Measurements from ENCODE around the gene ZNF618. TPM values are rescaled to one million over a fixed set of nuclear protein-coding genes. Genes with fewer than 3 reads are reported as not detected.
A peak's percentile ranks its signal among the peaks of the same experiment; 100 is the strongest.

The ZNF618 gene
- total RNA-seq, 2 donors from 2014 or later: 0.33 to 1.4 TPM

DNA sequence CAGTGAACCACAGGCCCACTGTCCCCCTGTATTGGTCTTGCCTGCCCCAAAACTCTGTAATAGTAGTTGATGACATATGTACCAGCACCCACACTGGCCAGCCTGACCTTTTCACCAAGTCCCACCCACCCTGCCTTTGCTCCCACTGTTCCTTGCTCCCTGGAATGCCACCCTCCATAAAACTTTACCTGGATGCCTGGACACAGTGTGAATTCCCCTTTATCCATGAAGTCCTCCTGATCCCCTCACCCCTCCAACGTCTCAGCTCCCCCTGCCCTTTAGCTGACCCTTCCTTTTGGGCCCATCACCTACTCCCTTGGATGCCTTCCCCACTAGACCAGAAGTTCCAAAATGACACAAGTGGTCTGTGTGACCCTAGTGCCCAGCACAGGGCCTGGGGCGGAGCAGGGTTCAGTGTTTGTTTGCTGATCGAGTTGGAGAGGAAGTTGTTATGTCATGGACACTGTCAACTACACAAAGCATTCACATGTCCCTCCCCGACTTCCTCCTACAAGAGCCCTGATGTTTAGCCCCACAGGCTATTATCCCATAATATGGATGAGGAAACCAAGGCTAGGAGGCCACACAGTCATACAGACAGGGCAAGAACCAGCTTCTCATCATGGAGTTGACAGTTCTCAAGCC, 185.8 kb downstream of the ZNF618 start:
- H3K4me3 Mint-ChIP-seq: no peak overlapping the region
- H3K9me3 Mint-ChIP-seq: no peaks in the 10 kb centered on the region
- H3K27me3 Mint-ChIP-seq: peaks cover 24 to 25% of the 10 kb centered on the region in 2 donors
- no peak overlapping the region for H3K27ac Mint-ChIP-seq
- no peaks in the 10 kb centered on the region for H3K36me3 Mint-ChIP-seq
- peak; percentile 31 for DNase-seq (ENCODE audit: low spot score)
- no peaks in the 10 kb centered on the region for H3K4me1 Mint-ChIP-seq (ENCODE audit: low read depth in 2 of 2)
- no peak for ATAC-seq

GRCh38 chr9:114065304-114065703, 189.2 kb downstream of the ZNF618 start:
- no peak for ATAC-seq

GRCh38 chr9:114069476-114070187, 193.5 kb downstream of the ZNF618 start:
- no peaks in the 10 kb centered on the region for H3K36me3 Mint-ChIP-seq

More at GRCh38 chr9:114065304-114065703, 189.2 kb downstream of the ZNF618 start:
- no peak for DNase-seq (ENCODE audit: low spot score)
- Mint-ChIP-seq H3K9me3 (no peaks in the 10 kb centered on the region), H3K27ac (no peak overlapping the region), H3K27me3 (peaks cover 25 to 27% of the 10 kb centered on the region in 2 donors), H3K4me3 (no peak overlapping the region), H3K36me3 (no peaks in the 10 kb centered on the region), H3K4me1 (ENCODE audit: low read depth in 2 of 2) (no peaks in the 10 kb centered on the region)

GRCh38 chr9:114070188-114071103, 194.3 kb downstream of the ZNF618 start:
- Mint-ChIP-seq H3K27ac (no peak overlapping the region), H3K4me1 (ENCODE audit: low read depth in 2 of 2) (no peaks in the 10 kb centered on the region), H3K9me3 (no peaks in the 10 kb centered on the region), H3K36me3 (no peaks in the 10 kb centered on the region), H3K27me3 (peaks cover 16 to 21% of the 10 kb centered on the region in 2 donors), H3K4me3 (no peak overlapping the region)
- DNase-seq (ENCODE audit: low spot score) (no peak), ATAC-seq (peak; percentile 50 to 56)

More at GRCh38 chr9:114069476-114070187, 193.5 kb downstream of the ZNF618 start:
- no peak for ATAC-seq
- no peak for DNase-seq (ENCODE audit: low spot score)
- no peak overlapping the region for H3K27ac Mint-ChIP-seq
- H3K9me3 Mint-ChIP-seq: no peaks in the 10 kb centered on the region
- no peaks in the 10 kb centered on the region for H3K4me1 Mint-ChIP-seq (ENCODE audit: low read depth in 2 of 2)
- peaks cover 13 to 15% of the 10 kb centered on the region in 2 donors for H3K27me3 Mint-ChIP-seq
- H3K4me3 Mint-ChIP-seq: no peak overlapping the region

- no peak overlapping the region for H3K27ac Mint-ChIP-seq
- H3K9me3 Mint-ChIP-seq: no peaks in the 10 kb centered on the region
- ATAC-seq (peak in 1 of 2 donors; percentile 18), DNase-seq (ENCODE audit: low spot score) (no peak)
- no peaks in the 10 kb centered on the region for H3K4me1 Mint-ChIP-seq (ENCODE audit: low read depth in 2 of 2)
- H3K27me3 Mint-ChIP-seq: peaks cover 21 to 24% of the 10 kb centered on the region in 2 donors
- H3K4me3 Mint-ChIP-seq: no peak overlapping the region
- H3K36me3 Mint-ChIP-seq: no peaks in the 10 kb centered on the region
These were observed 195.2 kb downstream of the ZNF618 start for GRCh38 chr9:114071197-114071795.

GRCh38 chr9:114072184-114073140, 196.4 kb downstream of the ZNF618 start:
- no peak for ATAC-seq
- H3K27ac Mint-ChIP-seq: no peak overlapping the region
- H3K4me1 Mint-ChIP-seq (ENCODE audit: low read depth in 2 of 2): no peaks in the 10 kb centered on the region
- H3K27me3 Mint-ChIP-seq: peaks cover 15 to 19% of the 10 kb centered on the region in 2 donors
- no peaks in the 10 kb centered on the region for H3K9me3 Mint-ChIP-seq
- DNase-seq (ENCODE audit: low spot score): no peak
- H3K4me3 Mint-ChIP-seq: no peak overlapping the region
- no peaks in the 10 kb centered on the region for H3K36me3 Mint-ChIP-seq

- Mint-ChIP-seq H3K27me3 (peaks cover 15 to 19% of the 10 kb centered on the region in 2 donors), H3K9me3 (no peaks in the 10 kb centered on the region), H3K36me3 (no peaks in the 10 kb centered on the region), H3K4me3 (no peak overlapping the region), H3K4me1 (ENCODE audit: low read depth in 2 of 2) (no peaks in the 10 kb centered on the region), H3K27ac (no peak overlapping the region)
- ATAC-seq (no peak), DNase-seq (ENCODE audit: low spot score) (no peak)
These were observed 199.5 kb downstream of the ZNF618 start for GRCh38 chr9:114075602-114076001.

DNA sequence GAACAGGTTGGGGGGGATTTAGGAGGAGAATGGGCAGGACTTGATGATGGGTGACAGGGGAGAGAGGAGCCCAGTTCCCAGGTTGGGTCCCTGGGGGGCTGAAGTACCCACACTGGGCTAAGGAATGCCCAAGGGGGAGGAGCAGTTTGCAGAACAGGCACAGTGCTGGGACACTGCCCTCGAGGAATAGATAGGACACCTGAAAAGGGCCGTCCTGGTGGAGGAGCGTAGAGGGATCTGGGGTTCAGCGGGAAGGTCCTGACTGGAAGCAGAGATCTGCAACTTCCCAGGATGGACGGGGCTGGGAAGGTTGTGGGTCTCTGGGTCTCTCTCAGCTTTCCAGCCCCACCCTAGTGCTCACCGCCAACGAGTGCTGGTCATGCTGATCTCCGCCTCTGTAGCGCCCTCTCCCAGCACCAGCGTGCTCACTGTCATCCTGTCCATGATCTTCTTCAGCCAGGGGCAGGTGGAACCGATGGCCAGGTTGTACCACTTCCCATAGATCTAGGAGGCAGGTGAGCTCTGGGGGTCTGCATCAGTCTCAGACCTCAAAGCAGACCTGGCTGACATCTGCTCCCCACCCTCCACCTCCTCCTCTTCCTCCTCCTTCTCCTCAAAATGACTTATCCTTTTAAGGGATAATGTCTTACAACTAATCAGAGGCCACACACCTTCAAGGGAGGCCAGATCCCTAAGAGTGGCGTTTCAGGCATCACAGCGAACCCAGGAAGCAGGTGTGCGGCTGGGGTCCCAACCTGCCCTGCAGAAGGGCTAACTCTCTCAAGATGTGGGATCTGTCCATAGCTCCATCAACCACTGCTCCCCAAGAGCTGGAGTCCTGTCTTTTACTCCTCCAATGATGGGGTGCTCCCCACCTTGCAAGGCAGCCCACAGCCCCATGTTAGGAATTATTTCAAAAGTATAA, 200.4 kb downstream of the ZNF618 start:
- Mint-ChIP-seq H3K27me3 (peaks cover 15 to 19% of the 10 kb centered on the region in 2 donors), H3K27ac (no peak overlapping the region), H3K4me3 (no peak overlapping the region), H3K4me1 (ENCODE audit: low read depth in 2 of 2) (no peaks in the 10 kb centered on the region), H3K9me3 (no peaks in the 10 kb centered on the region), H3K36me3 (no peaks in the 10 kb centered on the region)
- no peak for DNase-seq (ENCODE audit: low spot score)
- ATAC-seq: no peak

GRCh38 chr9:114077162-114077837, 201.2 kb downstream of the ZNF618 start:
- DNase-seq (ENCODE audit: low spot score) (no peak), ATAC-seq (no peak)
- Mint-ChIP-seq H3K9me3 (no peaks in the 10 kb centered on the region), H3K36me3 (no peaks in the 10 kb centered on the region), H3K4me3 (no peak overlapping the region), H3K27ac (no peak overlapping the region), H3K4me1 (ENCODE audit: low read depth in 2 of 2) (no peaks in the 10 kb centered on the region), H3K27me3 (peaks cover 15 to 19% of the 10 kb centered on the region in 2 donors)

DNA sequence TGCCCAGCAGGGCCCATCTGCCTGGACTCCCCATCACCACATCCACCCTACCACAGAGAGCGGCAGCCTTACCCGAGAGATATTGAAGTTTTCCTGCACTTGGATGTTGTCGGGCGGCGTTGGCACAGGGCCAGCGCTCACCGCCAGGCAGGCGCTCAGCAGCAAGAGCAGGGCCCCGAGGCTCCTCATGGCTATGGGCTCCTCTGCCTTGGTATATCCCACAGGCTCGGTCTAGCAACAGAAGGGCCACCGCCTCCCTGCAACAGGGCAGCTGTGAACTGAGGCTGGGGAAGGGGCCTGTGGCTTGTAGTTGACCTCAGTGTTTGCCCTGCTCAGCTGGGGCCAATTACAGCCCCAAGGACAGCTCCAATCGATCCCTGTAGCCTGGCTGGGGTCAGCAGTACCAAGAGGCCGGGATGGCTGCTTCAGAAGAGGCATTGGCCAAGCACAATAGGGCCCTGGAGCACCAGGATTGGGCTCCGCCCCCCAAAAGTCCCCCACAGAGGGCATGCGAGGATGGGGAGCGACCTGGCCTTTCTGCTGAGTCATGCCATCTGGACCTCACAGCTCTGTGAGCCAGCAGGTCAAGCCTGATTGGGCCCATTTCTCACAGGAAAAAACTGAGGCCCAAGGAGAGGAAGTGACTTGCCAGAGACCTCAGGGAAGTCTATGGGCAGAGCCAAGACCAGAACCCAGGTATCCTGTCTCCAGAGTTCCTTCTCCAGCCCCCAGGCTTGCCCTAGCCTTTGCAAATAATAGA, 202.1 kb downstream of the ZNF618 start, which contains the start of gene AMBP:
Gene AMBP (minus strand): TSS at position 280 of the 760 bp plus-strand sequence. CDS start 91 bp downstream, at position 189.
- H3K27ac Mint-ChIP-seq: no peak within 1 kb of the TSS
- peaks cover 15 to 19% of the 10 kb centered on the region in 2 donors for H3K27me3 Mint-ChIP-seq
- H3K36me3 Mint-ChIP-seq: no peaks in the 10 kb centered on the region
- ATAC-seq (no peak), DNase-seq (ENCODE audit: low spot score) (no peak)
- no peak within 1 kb of the TSS for H3K4me3 Mint-ChIP-seq
- H3K4me1 Mint-ChIP-seq (ENCODE audit: low read depth in 2 of 2): no peaks in the 10 kb centered on the region
- no peaks in the 10 kb centered on the region for H3K9me3 Mint-ChIP-seq

DNA sequence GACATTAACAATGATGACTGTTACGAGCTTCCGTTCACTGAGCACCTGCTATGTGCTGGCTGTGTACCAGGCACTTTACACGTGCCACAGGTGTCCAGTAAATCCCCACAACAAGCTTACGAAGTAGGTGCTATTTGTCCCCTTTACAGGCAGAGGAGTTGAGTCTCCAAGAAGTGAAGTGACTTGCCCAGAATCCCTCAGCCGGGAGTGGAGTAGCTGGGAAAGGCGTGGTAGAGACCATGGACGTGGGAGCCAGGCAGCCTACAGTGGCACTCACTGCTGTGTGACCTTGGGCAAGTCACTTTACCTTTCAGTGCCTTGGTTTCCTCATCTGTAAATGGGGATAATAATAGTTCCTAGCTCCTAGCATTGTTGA, 202.7 kb downstream of the ZNF618 start:
- Mint-ChIP-seq H3K4me1 (ENCODE audit: low read depth in 2 of 2) (no peaks in the 10 kb centered on the region), H3K36me3 (no peaks in the 10 kb centered on the region), H3K27ac (no peak overlapping the region), H3K27me3 (peaks cover 15 to 19% of the 10 kb centered on the region in 2 donors), H3K4me3 (no peak overlapping the region), H3K9me3 (no peaks in the 10 kb centered on the region)
- ATAC-seq: no peak
- no peak for DNase-seq (ENCODE audit: low spot score)
